Pancreas (tissue), 10 donors: ENCODE results near the gene ZCCHC14. TPM values are rescaled to one million over a fixed set of nuclear protein-coding genes. Genes with fewer than 3 reads are reported as not detected.

ENCODE experiments used
- ATAC-seq, 4 donors: fragments of 200-7000 bp; cut with Tn5 transposase; one replicate each; pipeline versions ENCODE4 v1.8.0 to v1.9.1; 2020; ENCODE audit warnings: mild to moderate bottlenecking in 4 of 4, moderate library complexity in 4 of 4
- DNase-seq, 6 donors: peaks; one replicate each; pipeline ENCODE4 v3.0.0-alpha.2; 2020
- FAIRE-seq: peaks from 2 replicates; lab custom pipeline; 2012; peaks lifted over from hg19 to GRCh38; lab: Jason Lieb, UNC
- H3K27ac ChIP-seq, 4 donors: fragments of 200-600 bp; sonication (generic); 1 replicate in 3 of 4; 2 replicates in 1 of 4; pipeline versions ENCODE4 v1.5.0 to v1.8.0; 2020
- H3K27me3 ChIP-seq, 4 donors: fragments of 200-600 bp; one replicate each; pipeline ENCODE4 v1.8.0; 2021
- H3K36me3 ChIP-seq, 3 donors: fragments of 200-600 bp; sonication (generic) in 1 of 3; one replicate each; pipeline versions ENCODE4 v1.5.0 to v1.8.0; 2020 to 2021
- H3K4me1 ChIP-seq, 3 donors: fragments of 200-600 bp; one replicate each; pipeline ENCODE4 v1.8.0; 2021
- H3K4me3 ChIP-seq, 4 donors: fragments of 200-600 bp; sonication (generic) in 2 of 4; one replicate each; pipeline versions ENCODE4 v1.5.0 to v1.8.0; 2020 to 2021
- H3K9me3 ChIP-seq, 4 donors: fragments of 200-600 bp; one replicate each; pipeline ENCODE4 v1.8.0; 2021
- WGBS, 2 donors: extraction: QIAGEN DNeasy Blood & Tissue Kit; methylation state at CpG; one replicate each; pipeline ENCODE4 v1.1.7; 2013; 5-methylcytosine and 5-hydroxymethylcytosine counted together
- intact Hi-C, 3 donors: fragments of 100-400 bp; cut with DNase I; formaldehyde crosslinking; loops; one replicate each; pipeline versions ENCODE4 v1.11.1 to v1.14.2; 2022
- polyA plus RNA-seq, 2 donors: library from polyadenylated mRNA; stranded (reverse); fragments of 200-250 nt; gene quantifications; one replicate each; pipeline ENCODE4 v1.2.3, GENCODE V29; 2013
- total RNA-seq, 6 donors: library from RNA; stranded (reverse); fragmentation: NEBNext Ultra II Directional in 4 of 6; extraction: Animal tissue kit (Norgen Biotek cat#: 25700) in 4 of 6; gene quantifications; one replicate each; pipeline versions ENCODE4 v1.2.1 to v1.2.4, GENCODE V29; 2021 to 2023
- TF ChIP-seq, protein P1 (sequence below), 4 donors: fragments of 200-600 bp; sonication (generic) in 3 of 4; IDR thresholded peaks; one replicate each; pipeline versions ENCODE4 v1.5.0 to v1.8.0; 2021; ENCODE audit warnings: antibody characterized with exemption in 4 of 4
- donor health status: healthy with polysubstance abuse.
- donor health status: DM: no; HTN: no; CAD: no; lungs with moderate emphysema.
- donor health status: DM: no; HTN: no; CAD: no.
- donor health status: control.
- donor health status: control.
- donor health status: Bipolar disorder and iron deficiency.
- donor health status: DM: yes; HTN: yes; CAD: no.
- donor health status: DM: no; HTN: no; CAD: no.
- donor health status: DM: no; HTN: no; CAD: no.
- donor health status: DM: yes; HTN: yes; CAD: no.

ZCCHC14 gene
- total and polyA plus RNA-seq, 8 donors, result 10.7 to 20.0 (median 12.8) TPM

- Histone ChIP-seq H3K36me3 (peaks cover 0 to 18% (median 3%) of the 10 kb centered on the region in 3 donors), H3K27me3 (no peaks in the 10 kb centered on the region), H3K4me3 (no peak overlapping the region), H3K9me3 (no peaks in the 10 kb centered on the region), H3K27ac (peak overlapping the region in 2 of 4 donors; percentile 53 to 57), H3K4me1 (peaks cover 6 to 10% (median 8%) of the 10 kb centered on the region in 3 donors)
- intact Hi-C loops, result no loop called here
- FAIRE-seq (no peak), ATAC-seq (peak in 1 of 4 donors; percentile 3), DNase-seq (no peak)
- WGBS, 2 donors, result 80 to 82% methylated on average over 22 of the region's 22 CpGs
- TF ChIP-seq, protein P1, sequence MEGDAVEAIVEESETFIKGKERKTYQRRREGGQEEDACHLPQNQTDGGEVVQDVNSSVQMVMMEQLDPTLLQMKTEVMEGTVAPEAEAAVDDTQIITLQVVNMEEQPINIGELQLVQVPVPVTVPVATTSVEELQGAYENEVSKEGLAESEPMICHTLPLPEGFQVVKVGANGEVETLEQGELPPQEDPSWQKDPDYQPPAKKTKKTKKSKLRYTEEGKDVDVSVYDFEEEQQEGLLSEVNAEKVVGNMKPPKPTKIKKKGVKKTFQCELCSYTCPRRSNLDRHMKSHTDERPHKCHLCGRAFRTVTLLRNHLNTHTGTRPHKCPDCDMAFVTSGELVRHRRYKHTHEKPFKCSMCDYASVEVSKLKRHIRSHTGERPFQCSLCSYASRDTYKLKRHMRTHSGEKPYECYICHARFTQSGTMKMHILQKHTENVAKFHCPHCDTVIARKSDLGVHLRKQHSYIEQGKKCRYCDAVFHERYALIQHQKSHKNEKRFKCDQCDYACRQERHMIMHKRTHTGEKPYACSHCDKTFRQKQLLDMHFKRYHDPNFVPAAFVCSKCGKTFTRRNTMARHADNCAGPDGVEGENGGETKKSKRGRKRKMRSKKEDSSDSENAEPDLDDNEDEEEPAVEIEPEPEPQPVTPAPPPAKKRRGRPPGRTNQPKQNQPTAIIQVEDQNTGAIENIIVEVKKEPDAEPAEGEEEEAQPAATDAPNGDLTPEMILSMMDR (IDR thresholded peaks at IDR 0.05), result no peak
Observed at GRCh38 chr16:87457709-87458423, 35.0 kb downstream of the ZCCHC14 start.

- Histone ChIP-seq H3K4me1 (peaks cover 6 to 10% (median 8%) of the 10 kb centered on the region in 3 donors), H3K27me3 (no peaks in the 10 kb centered on the region), H3K36me3 (peaks cover 0 to 18% (median 3%) of the 10 kb centered on the region in 3 donors), H3K4me3 (no peak overlapping the region), H3K27ac (peak overlapping the region in 2 of 4 donors; percentile 53 to 57), H3K9me3 (no peaks in the 10 kb centered on the region)
- no peak for DNase-seq
- no peak for FAIRE-seq
- whole genome bisulfite sequencing, 2 donors, result 47 to 48% methylated on average over 4 of the region's 4 CpGs
- TF ChIP-seq, protein P1 (IDR thresholded peaks at IDR 0.05), result no peak
- ATAC-seq, result peak in 3 of 4 donors; percentile 2 to 3 (median 2)
- intact Hi-C loops, result no loop called here
Observed at GRCh38 chr16:87457061-87457611, 35.7 kb downstream of the ZCCHC14 start.

- Histone ChIP-seq H3K4me3 (no peak overlapping the region), H3K4me1 (peaks cover 0 to 3% (median 0%) of the 10 kb centered on the region in 3 donors), H3K9me3 (no peaks in the 10 kb centered on the region), H3K36me3 (peaks cover 0 to 13% (median 3%) of the 10 kb centered on the region in 3 donors), H3K27ac (no peak overlapping the region), H3K27me3 (no peaks in the 10 kb centered on the region)
- intact Hi-C loops, result no loop called here
- no peak for DNase-seq
- ATAC-seq, result no peak
- 94 to 95% methylated on average over 3 of the region's 3 CpGs for WGBS, 2 donors
- TF ChIP-seq, protein P1 (IDR thresholded peaks at IDR 0.05), result no peak
- FAIRE-seq, result no peak
Observed at GRCh38 chr16:87454391-87454790, 38.4 kb downstream of the ZCCHC14 start.

DNA sequence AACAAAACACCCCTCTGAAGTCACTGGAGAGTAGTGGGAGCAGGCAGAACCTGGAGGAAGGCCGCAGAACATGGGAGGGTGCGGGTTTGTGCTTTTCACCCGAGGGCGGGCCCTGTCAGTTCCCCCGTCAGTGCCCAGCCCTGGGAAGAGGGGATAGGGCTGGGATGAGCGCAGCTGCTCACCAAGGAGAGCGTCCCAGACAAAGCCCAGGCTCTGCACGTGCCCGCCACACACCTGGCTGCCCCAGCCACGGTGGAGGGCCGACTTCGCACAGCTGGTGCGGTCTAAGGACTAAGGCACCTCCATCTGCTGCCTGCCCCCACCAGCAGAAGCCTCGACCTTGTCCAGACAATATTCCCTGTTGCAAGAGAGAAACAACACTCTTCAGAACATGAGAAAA, 39.5 kb downstream of the ZCCHC14 start:
- Histone ChIP-seq H3K4me1 (peaks cover 0 to 3% (median 0%) of the 10 kb centered on the region in 3 donors), H3K4me3 (no peak overlapping the region), H3K27me3 (no peaks in the 10 kb centered on the region), H3K36me3 (peaks cover 0 to 2% (median 0%) of the 10 kb centered on the region in 3 donors), H3K27ac (no peak overlapping the region), H3K9me3 (no peaks in the 10 kb centered on the region)
- intact Hi-C loops, result no loop called here
- ATAC-seq (no peak), FAIRE-seq (no peak), DNase-seq (no peak)
- WGBS, 2 donors, result 88 to 92% methylated on average over 14 of the region's 14 CpGs
- TF ChIP-seq, protein P1 (IDR thresholded peaks at IDR 0.05), result no peak
